Small intestine (tissue), 7 donors: Measurements from ENCODE around the gene CA4. TPM values are rescaled to one million over a fixed set of nuclear protein-coding genes. Genes with fewer than 3 reads are reported as not detected.
"Not testable (repeated sequence)": the region's sequence is repeated elsewhere in the genome, so short reads cannot be mapped to it uniquely, and the experiment has no call there.

ENCODE experiments used
- DNase-seq, 2 donors: peaks; one replicate each; pipeline versions ENCODE4 v3.0.0 to v3.0.0-alpha.2; 2013
- FAIRE-seq: peaks from 2 replicates; lab custom pipeline; 2012; peaks lifted over from hg19 to GRCh38; lab: Jason Lieb, UNC
- H3K27ac ChIP-seq, 3 donors: one replicate each; pipeline ENCODE4 v1.5.1; 2013; ENCODE audit warnings: low read length in 2 of 3, mild to moderate bottlenecking in 2 of 3, control low read depth in 1 of 3, inconsistent platforms in 1 of 3, low read depth in 1 of 3, moderate library complexity in 1 of 3
- H3K27me3 ChIP-seq, 3 donors: one replicate each; pipeline ENCODE4 v1.6.1; 2013; ENCODE audit warnings: low read length in 3 of 3, inconsistent platforms in 1 of 3; ENCODE audit not compliant: control insufficient read depth in 3 of 3, insufficient read depth in 3 of 3
- H3K36me3 ChIP-seq, 3 donors: one replicate each; pipeline ENCODE4 v1.6.1; 2013; ENCODE audit warnings: low read length in 3 of 3, inconsistent platforms in 1 of 3, low read depth in 1 of 3, mild to moderate bottlenecking in 1 of 3, moderate library complexity in 1 of 3; ENCODE audit not compliant: control insufficient read depth in 3 of 3, insufficient read depth in 2 of 3
- H3K4me1 ChIP-seq, 3 donors: one replicate each; pipeline ENCODE4 v1.6.1; 2013; ENCODE audit warnings: low read length in 2 of 3, inconsistent platforms in 1 of 3, low read depth in 1 of 3, mild to moderate bottlenecking in 1 of 3, moderate library complexity in 1 of 3; ENCODE audit not compliant: control insufficient read depth in 3 of 3, insufficient read depth in 2 of 3
- H3K4me3 ChIP-seq, 3 donors: one replicate each; pipeline ENCODE4 v1.5.1; 2013; ENCODE audit warnings: low read length in 3 of 3, control low read depth in 1 of 3, inconsistent platforms in 1 of 3, low read depth in 1 of 3, mild to moderate bottlenecking in 1 of 3, moderate library complexity in 1 of 3
- H3K9me3 ChIP-seq, 2 donors: one replicate each; pipeline ENCODE4 v1.6.1; 2013; ENCODE audit warnings: low read depth in 1 of 2, low read length in 1 of 2; ENCODE audit not compliant: control insufficient read depth in 2 of 2, insufficient read depth in 1 of 2
- WGBS, 3 donors: extraction: QIAGEN DNeasy Blood & Tissue Kit; methylation state at CpG; one replicate each; pipeline ENCODE4 v1.1.7; 2013; 5-methylcytosine and 5-hydroxymethylcytosine counted together
- polyA plus RNA-seq, 4 donors: library from polyadenylated mRNA; stranded (reverse) in 3 of 4; unstranded in 1 of 4; fragments of 200-250 nt in 3 of 4; fragments of 120-200 nt in 1 of 4; gene quantifications; one replicate each; pipeline versions ENCODE4 v1.2.1 to v1.2.3, GENCODE V29; 2013
- donor health status: healthy with polysubstance abuse.
- donor health status: control.
- donor health status: control.
- donor health status: Bipolar disorder and iron deficiency.
- donor health status: healthy.

Gene CA4
- polyA plus RNA-seq, 4 donors: 3.6 to 11.7 TPM; not detected in 2

DNA sequence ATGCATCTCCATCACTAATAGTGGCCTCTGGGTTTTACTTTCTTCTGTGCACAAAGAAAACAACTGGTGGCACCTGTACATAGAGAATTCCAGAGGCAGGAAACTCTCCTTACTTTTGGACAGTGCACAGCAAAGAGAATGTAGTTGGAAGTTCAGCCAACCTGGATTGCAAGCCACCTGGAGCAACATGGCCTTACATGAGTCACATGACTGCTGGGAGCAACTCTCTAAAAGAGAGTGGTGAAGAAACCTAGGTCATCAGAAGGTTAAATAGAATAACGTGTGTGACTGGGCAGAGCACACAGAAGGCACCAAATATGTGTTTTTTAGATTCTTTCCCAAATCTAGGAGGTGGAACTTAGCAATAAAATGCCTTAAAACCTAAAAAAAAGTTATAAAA is 41.5 kb upstream of the CA4 start:
- not testable (repeated sequence) for H3K9me3 ChIP-seq, H3K36me3 ChIP-seq, H3K4me3 ChIP-seq, H3K27ac ChIP-seq, H3K27me3 ChIP-seq, H3K4me1 ChIP-seq, FAIRE-seq, DNase-seq
- 31 to 53% (median 33%) methylated on average over 1 of the region's 1 CpG for WGBS, 3 donors

DNA sequence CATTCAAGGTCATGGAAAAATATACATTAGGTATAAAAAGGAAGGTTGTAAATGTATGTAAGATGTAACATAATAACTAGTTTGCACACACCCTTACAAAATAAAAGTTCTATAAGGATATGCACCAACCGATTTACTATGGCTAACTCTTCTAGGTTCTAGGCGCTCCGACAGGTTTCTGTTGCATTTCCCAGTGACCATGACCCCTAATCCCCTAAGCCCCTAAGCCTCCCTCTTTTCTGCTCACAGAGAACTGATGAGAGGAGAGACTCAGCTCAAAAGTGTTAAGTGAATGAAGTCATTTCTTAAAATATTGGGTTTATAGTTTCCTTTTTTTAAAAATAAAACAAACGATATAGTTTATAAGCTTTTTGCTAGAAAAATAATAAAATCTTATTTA is 41.1 kb upstream of the CA4 start:
- Histone ChIP-seq H3K27me3 (peaks cover 0 to 5% (median 0%) of the 10 kb centered on the region in 3 donors), H3K9me3 (no peaks in the 10 kb centered on the region), H3K36me3 (no peaks in the 10 kb centered on the region), H3K4me3 (no peak overlapping the region), H3K27ac (no peak overlapping the region), H3K4me1 (no peaks in the 10 kb centered on the region)
- DNase-seq (no peak), FAIRE-seq (no peak)
- 83 to 88% (median 88%) methylated on average over 4 of the region's 4 CpGs for WGBS, 3 donors

DNA sequence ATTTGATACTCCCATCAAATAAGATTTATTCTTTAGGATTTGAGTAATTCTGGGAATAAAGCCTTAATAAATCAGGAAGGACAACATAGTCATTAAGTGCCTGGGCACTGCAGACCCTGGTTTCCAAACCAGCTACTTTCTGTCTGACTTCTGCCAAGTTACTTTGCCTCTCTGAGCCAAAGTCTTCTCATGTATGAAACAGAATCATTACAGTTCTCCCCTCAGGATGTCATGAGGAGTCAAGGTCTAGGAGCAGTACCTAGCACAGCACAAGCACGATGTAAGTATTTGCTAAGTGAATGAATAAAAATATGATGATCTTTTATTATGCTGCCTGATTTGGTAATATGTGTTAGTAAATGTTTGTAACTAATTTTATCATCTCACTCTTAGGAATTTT is 40.6 kb upstream of the CA4 start:
- H3K4me3 ChIP-seq: no peak overlapping the region
- FAIRE-seq (no peak), DNase-seq (no peak)
- no peaks in the 10 kb centered on the region for H3K36me3 ChIP-seq
- 82 to 97% (median 83%) methylated on average over 1 of the region's 1 CpG for WGBS, 3 donors
- peaks cover 0 to 5% (median 0%) of the 10 kb centered on the region in 3 donors for H3K27me3 ChIP-seq
- no peak overlapping the region for H3K27ac ChIP-seq
- H3K4me1 ChIP-seq: no peaks in the 10 kb centered on the region
- H3K9me3 ChIP-seq: no peaks in the 10 kb centered on the region

DNA sequence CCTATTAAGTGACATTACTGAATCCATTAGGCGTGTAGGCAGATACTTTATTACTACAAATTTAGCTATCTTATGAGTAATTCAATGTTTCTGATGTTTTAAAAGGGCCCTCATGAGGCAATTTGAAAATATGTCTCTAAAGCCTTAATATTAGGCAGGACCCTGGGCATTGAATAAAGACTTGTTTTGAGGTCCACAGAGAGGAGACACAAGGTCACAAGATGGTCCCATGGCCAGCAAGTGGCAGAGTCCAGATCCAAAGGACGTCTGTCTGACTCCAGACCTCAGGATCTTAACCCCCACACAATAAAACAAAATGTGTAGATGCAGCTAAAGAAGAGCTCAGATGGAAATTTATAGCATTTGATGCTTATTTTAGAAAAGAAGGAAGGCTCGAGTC is 39.2 kb upstream of the CA4 start:
- Histone ChIP-seq H3K36me3 (no peaks in the 10 kb centered on the region), H3K4me1 (no peaks in the 10 kb centered on the region), H3K9me3 (no peaks in the 10 kb centered on the region), H3K27me3 (peaks cover 0 to 5% (median 0%) of the 10 kb centered on the region in 3 donors), H3K27ac (no peak overlapping the region), H3K4me3 (no peak overlapping the region)
- WGBS, 3 donors: 46 to 59% (median 51%) methylated on average over 3 of the region's 3 CpGs
- DNase-seq (no peak), FAIRE-seq (no peak)

DNA sequence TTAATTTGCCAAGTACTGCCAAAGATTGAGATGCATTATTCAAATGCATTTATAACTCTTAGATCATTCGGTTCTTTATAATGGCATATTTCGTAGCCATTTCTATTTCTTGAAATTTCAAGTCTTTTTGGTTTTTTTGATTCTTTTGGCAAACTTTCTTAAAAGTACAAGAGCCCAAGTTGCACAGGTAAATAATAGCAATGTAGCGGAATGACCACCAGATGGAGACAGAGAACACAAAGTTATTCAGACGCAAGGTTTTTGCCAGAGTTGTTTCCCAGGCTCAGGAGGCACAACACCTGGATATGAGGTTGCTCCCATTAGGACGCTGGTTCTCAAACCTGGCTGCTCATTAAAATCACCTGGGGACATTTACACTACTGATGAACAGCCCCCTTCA is 38.1 kb upstream of the CA4 start:
- H3K36me3 ChIP-seq, H3K4me3 ChIP-seq, H3K27me3 ChIP-seq, H3K27ac ChIP-seq, DNase-seq, H3K4me1 ChIP-seq, H3K9me3 ChIP-seq: not testable (repeated sequence)
- FAIRE-seq: peak; percentile 86
- WGBS, 3 donors: 0 to 13% (median 3%) methylated on average over 1 to 2 of the region's 5 CpGs

DNA sequence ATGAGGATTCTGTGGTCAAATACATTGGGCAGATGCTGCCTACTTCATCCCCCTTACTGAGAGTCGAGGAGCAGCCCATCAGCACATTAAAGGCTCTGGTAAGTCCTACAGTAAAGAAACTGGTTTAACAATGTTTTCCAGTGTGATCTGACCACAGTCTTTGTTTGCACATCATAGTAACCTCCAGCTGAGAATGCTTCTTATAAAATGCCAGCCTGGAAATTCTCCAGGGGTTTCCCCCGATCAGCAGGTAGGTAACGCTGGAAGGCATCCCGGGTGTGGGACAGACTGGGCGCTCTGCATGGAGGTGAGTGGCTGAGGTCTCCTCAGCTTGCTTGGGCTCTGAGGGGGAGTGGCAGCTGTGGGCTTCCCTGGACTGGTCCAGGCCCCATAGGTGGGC is 34.4 kb upstream of the CA4 start:
- not testable (repeated sequence) for H3K4me1 ChIP-seq, H3K27me3 ChIP-seq, H3K27ac ChIP-seq, H3K36me3 ChIP-seq, FAIRE-seq, DNase-seq, H3K9me3 ChIP-seq, H3K4me3 ChIP-seq
- WGBS, 3 donors: no CpG with 5 or more reads among the region's 5 CpGs

DNA sequence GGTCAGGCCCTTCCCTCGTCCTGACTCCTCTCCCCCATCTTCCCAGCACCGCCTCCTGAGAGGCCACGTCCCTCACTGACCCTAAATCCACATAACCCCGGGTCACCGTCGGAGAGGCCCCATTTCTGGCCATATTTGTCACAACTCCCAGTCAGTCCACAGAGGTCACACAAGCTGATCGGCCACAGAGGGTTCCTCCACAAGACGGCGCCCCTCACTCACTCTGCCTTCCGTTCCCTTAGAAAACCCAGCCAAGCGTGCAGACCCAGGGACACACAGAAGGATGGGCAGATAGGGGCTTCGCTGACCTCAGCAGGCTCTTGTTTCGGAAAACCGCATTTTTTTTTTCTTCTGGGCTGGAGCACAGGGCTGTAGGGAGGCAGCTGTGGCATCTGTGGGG is 33.6 kb upstream of the CA4 start:
- no CpG with 5 or more reads among the region's 14 CpGs for WGBS, 3 donors
- H3K36me3 ChIP-seq, H3K27ac ChIP-seq: not testable (repeated sequence)

DNA sequence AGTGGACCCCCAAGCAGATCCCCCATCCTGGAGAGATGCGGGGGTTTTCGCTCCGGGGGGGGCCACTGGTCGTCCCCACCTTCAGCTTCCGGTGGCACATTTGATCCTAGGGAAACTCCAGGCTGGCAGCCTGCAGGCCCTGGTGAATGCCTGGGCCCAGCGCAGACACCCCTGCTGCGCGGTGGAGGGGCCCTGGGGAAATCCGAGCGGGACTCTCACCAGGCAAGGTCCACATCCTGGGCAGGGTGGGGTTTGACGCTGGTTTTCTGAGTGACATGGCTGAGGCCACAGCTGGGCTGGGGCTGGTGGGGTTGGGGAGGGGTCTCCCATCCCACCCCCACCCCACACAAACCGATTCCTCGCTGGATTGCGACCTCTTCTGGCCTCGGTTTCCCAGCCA is 30.6 kb upstream of the CA4 start:
- not testable (repeated sequence) for DNase-seq, FAIRE-seq

More for the DNA sequence above, 33.6 kb upstream of the CA4 start:
- not testable (repeated sequence) for H3K4me1 ChIP-seq, H3K4me3 ChIP-seq, H3K27me3 ChIP-seq, DNase-seq, FAIRE-seq, H3K9me3 ChIP-seq

More for the DNA sequence above, 30.6 kb upstream of the CA4 start:
- not testable (repeated sequence) for H3K27ac ChIP-seq, H3K9me3 ChIP-seq, H3K4me1 ChIP-seq, H3K36me3 ChIP-seq, H3K4me3 ChIP-seq, H3K27me3 ChIP-seq
- no CpG with 5 or more reads among the region's 15 CpGs for WGBS, 3 donors
